Liver (tissue), 9 donors: ENCODE data around the gene SMC1A. TPM values are rescaled to one million over a fixed set of nuclear protein-coding genes. Genes with fewer than 3 reads are reported as not detected.

Experiments used
- DNase-seq: peaks from one replicate; pipeline ENCODE4 v3.0.0-alpha.2; 2017; ENCODE audit warnings: low spot score
- H3K27ac ChIP-seq, 2 donors: one replicate each; pipeline ENCODE4 v1.7.0; 2013; ENCODE audit warnings: inconsistent platforms in 2 of 2, low read length in 2 of 2, control low read depth in 1 of 2, low read depth in 1 of 2, mild to moderate bottlenecking in 1 of 2
- H3K27me3 ChIP-seq, 4 donors: one replicate each; pipeline versions ENCODE4 v1.6.1 to v1.7.0; 2013; ENCODE audit warnings: low read length in 3 of 4, inconsistent platforms in 1 of 4, mild to moderate bottlenecking in 1 of 4, moderate library complexity in 1 of 4; ENCODE audit not compliant: control insufficient read depth in 4 of 4, insufficient read depth in 4 of 4
- H3K36me3 ChIP-seq, 4 donors: one replicate each; pipeline versions ENCODE4 v1.6.1 to v1.7.0; 2013; ENCODE audit warnings: low read length in 3 of 4, mild to moderate bottlenecking in 3 of 4, low read depth in 1 of 4, moderate library complexity in 1 of 4; ENCODE audit not compliant: control insufficient read depth in 4 of 4, insufficient read depth in 3 of 4
- H3K4me1 ChIP-seq, 4 donors: one replicate each; pipeline versions ENCODE4 v1.6.1 to v1.7.0; 2013; ENCODE audit warnings: low read length in 3 of 4, mild to moderate bottlenecking in 3 of 4, moderate library complexity in 1 of 4; ENCODE audit not compliant: control insufficient read depth in 4 of 4, insufficient read depth in 4 of 4
- H3K4me3 ChIP-seq, 3 donors: one replicate each; pipeline versions ENCODE4 v1.6.1 to v1.7.0; 2013; ENCODE audit warnings: low read length in 3 of 3, control low read depth in 1 of 3, low read depth in 1 of 3, mild to moderate bottlenecking in 1 of 3
- H3K9ac ChIP-seq, 2 donors: one replicate each; pipeline ENCODE4 v1.7.0; 2013; ENCODE audit warnings: low read length in 2 of 2, mild to moderate bottlenecking in 2 of 2, moderate library complexity in 2 of 2, control low read depth in 1 of 2, low read depth in 1 of 2
- H3K9me3 ChIP-seq, 4 donors: one replicate each; pipeline versions ENCODE4 v1.6.1 to v1.7.0; 2013; ENCODE audit warnings: low read length in 3 of 4; ENCODE audit not compliant: control insufficient read depth in 4 of 4
- ATF3 ChIP-seq: IDR thresholded peaks from 2 replicates; pipeline ENCODE4 v1.6.1; 2016; ENCODE audit warnings: antibody characterized with exemption
- CTCF ChIP-seq: fragments of 150-350 bp; IDR thresholded peaks from 2 replicates; pipeline ENCODE4 v1.5.1; 2017; ENCODE audit warnings: improper control_type of control experiment, low read depth, low read length; ENCODE audit not compliant: missing input control
- EGR1 ChIP-seq, 2 donors: IDR thresholded peaks; 2 replicates each; pipeline ENCODE4 v1.6.1; 2016 to 2018; ENCODE audit warnings: antibody characterized with exemption in 2 of 2, low read depth in 2 of 2
- FOXA1 ChIP-seq: IDR thresholded peaks from 2 replicates; pipeline ENCODE4 v1.6.1; 2016; ENCODE audit warnings: antibody characterized with exemption
- GABPA ChIP-seq, 2 donors: IDR thresholded peaks in 1 of 2; conservative IDR thresholded peaks in 1 of 2; 2 replicates each; pipeline ENCODE4 v1.6.1; 2016; ENCODE audit warnings: antibody characterized with exemption in 2 of 2, mild to moderate bottlenecking in 1 of 2, moderate library complexity in 1 of 2
- HNF4A ChIP-seq, 2 donors: conservative IDR thresholded peaks; 2 replicates each; pipeline ENCODE4 v1.6.1; 2016; ENCODE audit warnings: antibody characterized with exemption in 2 of 2, mild to moderate bottlenecking in 2 of 2
- HNF4G ChIP-seq: IDR thresholded peaks from 2 replicates; pipeline ENCODE4 v1.6.1; 2016; ENCODE audit warnings: antibody characterized with exemption
- JUND ChIP-seq, 2 donors: IDR thresholded peaks; 2 replicates each; pipeline ENCODE4 v1.6.1; 2016; ENCODE audit warnings: antibody characterized with exemption in 2 of 2
- MAX ChIP-seq: IDR thresholded peaks from 2 replicates; pipeline ENCODE4 v1.6.1; 2016; ENCODE audit warnings: antibody characterized with exemption
- NR2F2 ChIP-seq: IDR thresholded peaks from 2 replicates; pipeline ENCODE4 v1.6.1; 2016; ENCODE audit warnings: antibody characterized with exemption
- RAD21 ChIP-seq, 2 donors: IDR thresholded peaks; 2 replicates each; pipeline ENCODE4 v1.6.1; 2016; ENCODE audit warnings: antibody characterized with exemption in 2 of 2, mild to moderate bottlenecking in 2 of 2
- REST ChIP-seq: IDR thresholded peaks from 2 replicates; pipeline ENCODE4 v1.6.1; 2016; ENCODE audit warnings: antibody characterized with exemption, mild to moderate bottlenecking
- RXRA ChIP-seq, 2 donors: IDR thresholded peaks; 2 replicates each; pipeline ENCODE4 v1.6.1; 2017 to 2018; ENCODE audit warnings: antibody characterized with exemption in 2 of 2, mild to moderate bottlenecking in 1 of 2
- SP1 ChIP-seq: IDR thresholded peaks from 2 replicates; pipeline ENCODE4 v1.6.1; 2018; ENCODE audit warnings: antibody characterized with exemption, mild to moderate bottlenecking
- YY1 ChIP-seq: IDR thresholded peaks from 2 replicates; pipeline ENCODE4 v1.6.1; 2016; ENCODE audit warnings: antibody characterized with exemption, mild to moderate bottlenecking
- ZBTB33 ChIP-seq: IDR thresholded peaks from 2 replicates; pipeline ENCODE4 v1.6.1; 2016; ENCODE audit warnings: antibody characterized with exemption
- WGBS: extraction: QIAGEN DNeasy Blood & Tissue Kit; methylation state at CpG from one replicate; pipeline ENCODE4 v1.1.7; 2013; 5-methylcytosine and 5-hydroxymethylcytosine counted together
- polyA plus RNA-seq, 2 donors: library from polyadenylated mRNA; stranded (reverse) in 1 of 2; unstranded in 1 of 2; fragments of 200-250 nt in 1 of 2; fragments of >200 nt in 1 of 2; fragmentation: Nextera tagmentation in 1 of 2; extraction: Ambion mirVana in 1 of 2; gene quantifications; one replicate each; pipeline versions ENCODE4 v1.2.1 to v1.2.3, GENCODE V29; 2013 to 2015
- total RNA-seq, 2 donors: library from RNA; depleted of rRNA; stranded (reverse); fragments of >200 nt; gene quantifications; one replicate each; pipeline ENCODE4 v1.2.3, GENCODE V29; 2014
- donor health status: healthy.
- donor health status: healthy.
- donor health status: healthy.
- donor health status: healthy.
- donor health status: healthy.

The SMC1A gene
- total and polyA plus RNA-seq, 4 donors, result 11.0 to 25.6 (median 18.2) TPM

- no peak for TF ChIP-seq REST
- TF ChIP-seq NR2F2, result no peak
- TF ChIP-seq HNF4G, result no peak
- TF ChIP-seq GABPA (IDR thresholded peaks at IDR 0.05 in 1 of 2, conservative IDR thresholded peaks at IDR 0.05 in 1 of 2), result no peak
- TF ChIP-seq ATF3, result no peak
- TF ChIP-seq ZBTB33, result no peak
- Histone ChIP-seq H3K9ac (no peak overlapping the region), H3K36me3 (no peaks in the 10 kb centered on the region), H3K27ac (no peak overlapping the region), H3K9me3 (no peaks in the 10 kb centered on the region), H3K4me1 (no peaks in the 10 kb centered on the region), H3K4me3 (no peak overlapping the region), H3K27me3 (no peaks in the 10 kb centered on the region)
- WGBS, result 82% methylated on average over 2 of the region's 2 CpGs
- no peak for DNase-seq
Observed at GRCh38 chrX:53354669-53355068, 67.8 kb downstream of the SMC1A start.

GRCh38 chrX:53347948-53348347 is 74.5 kb downstream of the SMC1A start:
- Histone ChIP-seq H3K4me1 (no peaks in the 10 kb centered on the region), H3K36me3 (no peaks in the 10 kb centered on the region), H3K4me3 (no peak overlapping the region), H3K27me3 (no peaks in the 10 kb centered on the region), H3K27ac (no peak overlapping the region), H3K9ac (no peak overlapping the region), H3K9me3 (peaks cover 0 to 3% (median 0%) of the 10 kb centered on the region in 4 donors)
- TF ChIP-seq YY1 (no peak), EGR1 (IDR thresholded peaks at IDR 0.05; ENCODE audit: low read depth in 2 of 2) (no peak), SP1 (no peak), HNF4G (no peak), ATF3 (no peak), HNF4A (conservative IDR thresholded peaks at IDR 0.05) (no peak), GABPA (IDR thresholded peaks at IDR 0.05 in 1 of 2, conservative IDR thresholded peaks at IDR 0.05 in 1 of 2) (no peak), JUND (IDR thresholded peaks at IDR 0.05) (no peak), REST (no peak), RXRA (IDR thresholded peaks at IDR 0.05) (no peak), MAX (no peak), CTCF (no peak), NR2F2 (no peak), FOXA1 (no peak), RAD21 (IDR thresholded peaks at IDR 0.05) (no peak)
- no peak for DNase-seq
- WGBS, result 43% methylated on average over 2 of the region's 2 CpGs
